ENCODE measurements around the gene HSD17B2. TPM values are rescaled to one million over a fixed set of nuclear protein-coding genes. Genes with fewer than 3 reads are reported as not detected.

Gene HSD17B2
- total RNA-seq, 1 donor from 2014 or later = 0.47 TPM

DNA sequence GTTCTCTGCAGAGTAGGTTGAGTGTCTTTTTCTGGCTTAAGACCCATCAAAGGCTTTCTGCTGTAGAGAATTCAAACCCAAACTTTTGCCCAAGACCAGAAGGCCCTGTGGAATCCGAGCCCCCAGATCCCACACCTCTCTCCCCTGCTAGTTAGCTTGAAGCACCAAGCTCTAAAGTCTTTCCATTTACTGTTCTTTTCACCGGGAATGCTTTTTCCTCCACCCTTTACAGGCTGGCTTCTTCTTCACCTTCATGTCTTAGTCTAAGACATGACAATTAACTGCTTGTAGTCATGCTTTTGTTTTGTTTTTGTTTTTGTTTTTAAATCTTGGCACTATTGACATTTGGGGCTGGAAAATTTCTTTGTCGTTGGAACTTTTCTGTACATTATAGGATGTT, 15.5 kb downstream of the HSD17B2 start:
- no peak for DNase-seq

DNA sequence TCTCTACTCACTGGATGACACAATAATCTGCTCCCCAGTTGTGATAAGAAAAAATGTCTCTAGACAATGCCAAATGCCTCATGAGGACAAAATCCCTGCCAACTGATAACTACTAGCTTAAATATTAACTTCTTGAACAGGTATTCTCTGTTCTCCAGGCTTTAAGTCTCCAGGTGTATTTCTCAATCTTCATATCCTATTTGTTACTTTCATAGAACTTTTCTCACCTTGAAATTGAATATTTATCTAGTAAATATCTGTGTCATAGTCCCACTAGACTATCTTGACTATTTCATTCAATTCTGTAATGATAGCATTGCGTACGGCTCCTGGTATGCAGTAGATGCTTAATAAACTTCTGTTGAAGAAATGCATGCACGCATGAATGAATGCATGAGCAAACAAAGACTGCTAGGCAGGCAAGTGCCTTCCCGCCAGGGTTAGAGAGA, 15.9 kb downstream of the HSD17B2 start:
- DNase-seq = no peak

DNA sequence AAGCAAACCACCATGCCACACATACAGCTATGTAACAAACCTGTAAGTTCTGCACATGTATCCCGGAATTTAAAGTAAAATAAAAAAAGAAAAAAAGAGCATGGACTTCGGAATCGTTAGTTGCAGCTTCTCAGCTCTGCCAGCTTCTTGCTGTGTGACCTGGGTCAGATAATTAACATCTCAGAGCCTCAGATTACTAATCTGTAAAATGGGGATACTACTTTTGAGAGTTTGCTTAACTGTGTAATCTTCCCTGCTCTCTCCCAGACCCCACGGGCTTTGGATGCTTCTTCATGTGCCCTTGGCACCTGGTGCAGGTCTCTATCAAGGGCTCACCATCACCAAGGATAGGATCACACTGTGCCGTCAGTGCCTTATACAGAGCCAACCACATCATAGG, 16.6 kb downstream of the HSD17B2 start:
- DNase-seq = no peak

DNA sequence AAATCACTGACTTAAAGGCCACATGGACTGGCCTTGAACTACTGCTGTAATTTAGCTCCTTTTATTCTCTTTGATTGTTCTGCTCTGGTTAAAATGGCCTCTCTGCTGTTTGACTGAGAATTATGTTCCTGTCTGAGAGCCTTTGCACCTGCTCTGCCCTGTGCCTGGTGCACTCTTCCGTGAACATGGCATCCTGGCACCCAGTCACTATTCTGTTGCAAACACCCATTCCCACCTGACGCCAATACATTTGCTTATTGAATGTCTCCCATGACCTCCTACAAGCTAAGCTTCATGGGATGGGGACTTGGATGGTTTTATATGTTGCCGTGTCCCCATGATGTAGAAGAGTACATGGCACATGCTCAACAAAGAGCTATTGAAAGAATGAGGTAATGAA, 20.1 kb downstream of the HSD17B2 start:
- DNase-seq = no peak

DNA sequence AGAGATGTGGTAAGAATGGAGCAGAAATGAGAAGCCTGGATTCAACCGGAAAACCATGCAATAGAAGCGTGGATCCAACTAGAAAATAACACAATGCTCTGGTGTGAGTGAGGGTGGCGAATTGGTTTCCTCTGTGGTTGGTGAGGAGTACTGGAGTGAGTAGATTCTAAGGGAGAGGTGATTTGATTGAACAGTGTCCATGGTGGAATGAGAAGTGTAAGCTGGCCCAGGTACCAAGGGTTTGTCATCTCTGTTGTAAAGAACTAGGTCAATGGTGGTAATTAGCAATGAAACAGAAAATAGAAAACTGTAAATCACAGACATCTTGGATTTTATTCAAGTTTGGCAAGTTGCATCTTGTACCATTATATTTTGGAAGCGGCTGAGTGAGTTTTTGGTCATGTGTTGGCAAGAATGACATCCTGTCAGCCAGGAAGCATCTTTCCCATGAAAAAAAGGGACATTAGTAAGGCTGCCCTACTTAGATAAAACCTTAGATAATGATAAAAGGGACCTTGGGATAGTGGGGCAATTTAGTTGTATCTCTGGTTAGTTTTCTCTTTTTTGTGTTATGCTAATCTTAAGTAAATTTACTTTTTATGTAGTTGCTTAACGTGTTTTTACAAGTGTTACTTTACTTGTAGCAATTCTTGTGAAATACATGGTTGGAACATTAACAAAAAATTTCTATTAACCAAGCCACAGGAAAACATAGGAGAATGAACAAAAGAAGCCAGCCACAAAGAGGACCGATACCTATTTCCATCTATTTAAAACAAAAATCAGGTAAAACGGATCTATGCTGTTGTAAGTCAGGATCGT, 20.9 kb downstream of the HSD17B2 start:
- DNase-seq = no peak

DNA sequence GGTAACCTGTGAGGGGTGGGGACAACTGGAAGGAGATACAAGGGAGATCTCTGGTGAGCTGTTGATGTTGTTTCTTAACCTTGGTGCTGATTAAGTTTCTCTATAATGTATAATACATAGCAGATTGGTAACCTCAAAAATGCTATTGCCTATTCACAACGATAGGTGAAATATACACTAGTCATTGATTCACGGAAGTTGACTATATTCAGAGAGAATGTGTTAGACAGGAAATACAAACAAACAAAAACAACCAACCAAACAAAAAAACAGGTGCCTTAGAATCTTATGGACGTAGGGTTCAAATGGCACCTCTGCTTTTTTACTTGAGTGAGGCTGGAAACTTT, 21.5 kb downstream of the HSD17B2 start:
- DNase-seq = no peak

DNA sequence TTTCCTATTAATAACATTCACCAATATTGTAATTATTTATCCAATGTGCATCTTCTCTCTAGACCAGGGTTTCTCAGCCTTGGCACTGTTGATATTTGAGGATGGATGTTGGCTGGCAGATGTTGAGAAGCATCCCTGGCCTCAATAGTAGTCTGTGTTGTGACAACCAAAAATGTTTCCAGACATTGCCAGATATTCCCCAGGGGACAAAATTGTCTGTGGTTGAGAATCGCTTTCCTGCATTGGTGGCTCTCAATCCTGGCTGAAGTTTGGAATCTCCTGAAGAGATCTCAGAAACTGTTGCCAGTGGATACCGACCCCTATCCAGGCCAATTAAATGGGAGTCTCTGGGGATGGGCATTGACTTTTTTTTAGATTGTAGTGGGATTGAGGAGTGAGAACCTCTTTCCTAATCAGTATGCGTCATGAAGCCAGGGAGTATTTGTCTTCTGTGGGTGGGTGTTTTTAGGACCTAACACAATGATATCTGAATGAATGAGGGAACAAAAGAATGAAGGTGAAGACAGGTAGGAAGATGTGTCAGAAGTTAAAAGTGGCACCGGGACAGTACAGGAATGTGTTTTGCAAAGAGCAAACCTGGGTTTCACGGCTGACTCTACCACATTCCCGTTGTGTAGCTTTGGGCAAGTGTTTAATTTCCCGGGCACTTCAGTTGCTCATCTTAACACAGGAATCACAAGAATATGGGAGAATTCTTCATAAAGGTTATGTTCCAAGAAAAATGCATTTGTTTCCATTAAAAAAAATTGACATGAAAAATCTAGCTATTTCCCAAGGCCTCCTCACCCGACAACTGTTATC, 24.3 kb downstream of the HSD17B2 start:
- no peak for DNase-seq

DNA sequence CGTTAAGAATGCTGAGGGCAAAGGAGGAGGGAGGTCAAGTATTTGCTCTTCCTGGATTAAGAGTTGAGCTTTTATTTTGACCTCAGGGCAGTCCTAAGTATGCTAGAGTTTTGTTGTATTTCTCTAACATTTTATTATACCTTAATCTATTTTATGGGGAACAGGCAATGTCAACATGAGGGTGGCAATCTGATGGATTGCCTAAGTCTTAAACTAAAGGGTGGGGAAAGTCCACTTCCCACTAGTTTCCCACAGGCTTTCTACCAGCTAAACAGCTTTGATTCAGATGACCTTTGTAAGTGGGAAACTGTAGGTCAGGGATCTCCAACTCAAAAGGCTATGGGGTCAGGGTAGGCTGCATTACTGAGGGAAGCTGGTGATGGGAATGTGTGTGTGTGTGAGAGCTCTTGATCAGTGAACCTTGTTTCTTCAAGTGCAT, 24.9 kb downstream of the HSD17B2 start:
- no peak for DNase-seq

DNA sequence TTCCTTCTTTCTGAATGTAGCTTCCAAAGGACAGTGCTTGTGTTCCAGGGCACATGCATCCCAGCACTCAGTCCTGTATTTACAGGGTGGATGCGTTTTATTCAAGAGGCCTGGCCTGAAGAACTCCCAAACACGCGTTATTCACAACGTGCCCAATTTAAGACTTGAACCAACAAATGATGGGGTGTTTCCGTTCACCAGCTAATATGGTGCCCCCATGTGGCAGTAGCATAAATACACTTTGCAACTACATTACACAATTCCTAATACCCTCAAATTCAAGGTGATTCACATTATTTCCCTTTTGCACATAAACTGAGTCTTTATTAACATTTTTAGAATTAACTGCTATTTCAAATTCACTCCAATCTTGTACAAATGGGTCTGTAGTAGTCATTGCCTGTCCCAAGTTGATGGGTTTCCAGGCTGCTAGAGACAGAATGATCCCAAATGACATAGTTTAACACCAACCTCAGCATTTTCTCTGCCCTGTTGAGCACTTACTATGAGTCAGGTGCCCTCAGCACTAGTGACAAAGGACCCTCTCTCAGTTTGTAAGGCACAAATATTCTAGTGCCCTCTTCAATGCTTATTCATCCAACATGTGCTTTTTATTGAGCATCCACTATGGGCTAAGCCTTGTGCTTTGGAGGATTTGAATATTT, 26.9 kb downstream of the HSD17B2 start:
- no peak for DNase-seq

DNA sequence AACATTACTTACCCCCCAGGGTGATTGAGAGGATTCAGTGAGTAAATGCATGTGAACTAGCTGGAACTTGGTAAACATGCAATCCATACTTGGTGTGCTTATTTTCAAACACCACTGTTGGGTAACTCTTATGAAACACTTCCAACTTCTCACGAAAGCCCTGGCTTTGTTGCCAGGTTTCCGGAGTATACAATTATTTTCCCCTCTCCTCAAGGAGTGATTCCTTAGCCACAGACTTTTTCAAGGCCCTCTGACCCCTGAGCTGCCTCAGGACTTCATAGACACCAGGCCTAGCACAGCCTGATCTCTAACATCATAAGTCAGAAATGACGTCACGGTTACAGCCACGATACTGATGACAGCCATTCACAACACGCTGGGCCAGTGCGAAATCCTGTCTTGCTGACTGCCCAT, 27.6 kb downstream of the HSD17B2 start:
- DNase-seq = no peak

DNA sequence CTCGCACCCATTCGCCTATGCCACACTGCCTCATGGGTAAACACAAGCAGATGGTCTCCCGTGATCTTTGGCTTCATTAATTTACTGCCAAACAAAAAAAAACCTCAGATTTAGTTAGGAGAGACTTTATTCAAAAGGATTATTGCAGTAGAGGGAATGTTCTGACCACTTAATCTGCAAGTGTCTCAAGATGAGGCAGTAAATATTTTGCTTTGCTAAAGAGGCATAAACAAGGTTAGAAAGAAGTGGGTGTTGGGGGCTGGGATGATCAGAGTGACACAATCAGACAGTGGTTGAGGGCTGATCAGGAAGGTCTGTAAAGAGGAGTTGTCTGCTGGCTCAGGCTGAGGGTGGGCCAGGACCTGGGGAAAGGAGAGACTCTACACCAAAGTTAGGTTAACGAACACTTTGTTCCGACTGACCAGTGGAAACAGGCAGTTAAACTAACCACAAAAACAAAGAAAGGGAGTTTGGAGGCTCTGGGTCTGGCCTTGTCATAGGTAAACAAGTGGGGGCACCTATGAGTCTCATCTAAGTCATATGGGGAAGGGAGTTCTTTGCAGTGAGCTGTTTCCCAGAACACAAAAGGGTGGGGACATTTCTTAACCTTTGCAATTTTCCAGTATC, 28.5 kb downstream of the HSD17B2 start:
- no peak for DNase-seq

DNA sequence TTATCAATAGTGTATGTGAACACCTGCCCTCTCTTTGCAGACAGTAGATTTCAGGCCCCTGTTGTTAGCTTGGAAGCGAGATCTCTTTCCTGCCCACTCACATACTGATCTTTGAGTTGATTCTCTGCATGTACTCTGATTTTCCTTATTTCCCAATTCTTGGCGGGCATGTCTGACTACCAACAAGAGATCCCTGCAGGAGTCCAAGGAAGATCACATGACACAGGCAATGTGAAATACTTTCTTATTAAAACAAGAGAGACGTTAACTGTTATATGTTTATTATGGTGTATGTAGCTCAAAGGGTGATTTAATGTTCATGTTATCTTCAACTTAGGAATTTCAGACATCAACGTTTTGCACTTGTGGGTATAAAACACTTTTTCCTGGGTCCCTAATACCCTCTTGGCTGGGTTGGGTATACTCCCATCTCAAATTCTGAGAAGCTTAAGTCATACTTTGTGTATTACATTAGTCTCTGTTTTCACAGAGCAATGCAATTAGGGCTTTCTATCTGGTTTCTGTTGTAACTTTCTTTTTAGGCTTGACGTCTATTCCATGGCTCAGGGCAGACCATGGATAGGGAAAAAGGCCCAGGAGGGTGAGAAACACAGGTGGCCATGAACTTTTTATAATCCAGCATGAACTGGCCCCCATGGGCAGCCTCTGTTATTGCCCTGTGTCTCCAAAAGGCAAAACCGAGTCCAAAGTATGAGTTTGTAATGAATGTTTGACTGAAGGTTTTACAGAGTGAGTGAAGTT, 32.2 kb downstream of the HSD17B2 start:
- no peak for DNase-seq

DNA sequence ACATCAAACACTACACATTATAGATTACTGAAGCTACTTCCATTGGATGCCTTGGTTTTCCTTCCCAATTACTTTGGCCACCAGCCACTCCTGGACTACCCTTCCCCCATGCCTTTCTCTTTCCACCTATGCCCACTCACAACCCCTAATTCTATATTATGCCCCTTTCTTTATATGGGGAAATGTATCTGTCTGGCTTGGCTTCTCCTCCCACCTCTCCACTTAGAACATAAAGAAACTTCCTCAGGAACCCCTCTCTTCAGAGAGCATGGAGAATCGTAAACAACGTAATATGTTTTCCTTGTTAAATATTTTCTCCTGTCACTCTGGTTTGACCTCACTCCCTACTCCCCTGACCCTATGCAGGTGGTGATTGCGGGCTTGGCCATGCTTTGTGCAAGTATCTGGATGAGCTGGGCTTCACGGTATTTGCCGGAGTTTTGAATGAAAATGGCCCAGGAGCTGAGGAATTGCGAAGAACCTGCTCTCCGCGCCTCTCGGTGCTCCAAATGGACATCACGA, 32.8 kb downstream of the HSD17B2 start:
- DNase-seq = no peak

DNA sequence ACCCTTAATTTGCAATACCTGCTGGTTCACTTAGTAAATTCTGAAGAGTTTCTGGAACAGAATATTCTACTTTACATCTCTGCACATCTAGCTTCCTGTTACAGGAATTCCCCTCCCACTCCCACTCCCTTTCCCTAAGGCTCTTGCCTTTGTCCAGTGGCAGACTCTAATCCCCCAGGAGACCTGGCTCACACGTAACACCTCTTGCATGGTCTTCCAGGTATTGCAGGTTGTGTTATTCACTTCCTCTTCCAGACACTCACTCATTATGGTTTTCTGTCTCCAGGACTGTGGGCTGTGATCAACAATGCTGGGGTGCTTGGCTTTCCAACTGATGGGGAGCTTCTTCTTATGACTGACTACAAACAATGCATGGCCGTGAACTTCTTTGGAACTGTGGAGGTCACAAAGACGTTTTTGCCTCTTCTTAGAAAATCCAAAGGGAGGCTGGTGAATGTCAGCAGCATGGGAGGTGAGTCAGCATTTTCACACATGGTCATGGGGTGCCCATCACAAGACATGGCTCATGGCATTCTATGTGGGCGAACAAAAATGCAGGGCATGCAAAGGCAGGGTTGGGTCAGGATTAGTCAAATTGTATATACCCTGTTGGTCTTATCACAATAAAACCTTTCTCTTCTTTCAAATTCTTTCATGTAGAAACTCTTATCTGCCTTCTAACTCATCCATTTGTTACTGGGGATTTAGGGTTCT, 35.8 kb downstream of the HSD17B2 start:
- DNase-seq = no peak

DNA sequence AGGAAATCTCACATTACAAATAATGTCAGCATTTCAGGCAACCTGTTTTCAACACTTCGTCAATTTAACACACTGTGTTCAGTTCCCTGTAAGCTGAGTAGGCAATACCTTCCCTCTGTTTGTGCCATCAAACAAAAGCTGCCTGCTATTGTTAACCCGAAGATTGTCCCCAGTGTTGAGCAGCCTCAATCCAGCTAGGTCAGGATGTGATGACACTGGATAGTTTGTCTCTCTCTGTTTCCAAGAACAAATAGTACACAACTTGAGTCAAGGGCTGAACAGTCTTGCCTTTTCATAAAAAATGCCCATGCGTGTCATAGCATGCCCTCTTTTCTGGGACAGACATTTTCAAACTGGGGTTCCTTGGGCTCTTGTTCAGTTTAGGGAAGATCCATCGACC, 36.4 kb downstream of the HSD17B2 start:
- no peak for DNase-seq

DNA sequence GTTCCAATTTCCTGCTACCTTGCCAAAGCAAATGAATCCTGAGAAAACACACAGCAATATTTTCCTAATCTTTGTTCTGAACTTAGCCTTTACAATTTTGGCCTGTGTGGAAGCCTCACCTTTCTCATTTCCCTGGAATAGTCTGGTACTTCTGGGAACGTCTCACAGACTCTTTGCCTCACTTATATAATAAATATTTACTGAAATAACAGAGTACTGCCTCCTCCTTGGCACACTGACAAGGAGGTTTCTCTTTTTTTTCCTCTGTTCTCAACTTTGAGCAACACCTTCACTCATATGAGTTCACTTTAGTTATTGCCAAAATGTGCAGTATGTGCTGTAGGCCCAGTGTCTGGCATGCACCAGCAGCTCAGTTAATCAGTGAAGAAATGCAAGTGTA, 37.3 kb downstream of the HSD17B2 start:
- DNase-seq = no peak

DNA sequence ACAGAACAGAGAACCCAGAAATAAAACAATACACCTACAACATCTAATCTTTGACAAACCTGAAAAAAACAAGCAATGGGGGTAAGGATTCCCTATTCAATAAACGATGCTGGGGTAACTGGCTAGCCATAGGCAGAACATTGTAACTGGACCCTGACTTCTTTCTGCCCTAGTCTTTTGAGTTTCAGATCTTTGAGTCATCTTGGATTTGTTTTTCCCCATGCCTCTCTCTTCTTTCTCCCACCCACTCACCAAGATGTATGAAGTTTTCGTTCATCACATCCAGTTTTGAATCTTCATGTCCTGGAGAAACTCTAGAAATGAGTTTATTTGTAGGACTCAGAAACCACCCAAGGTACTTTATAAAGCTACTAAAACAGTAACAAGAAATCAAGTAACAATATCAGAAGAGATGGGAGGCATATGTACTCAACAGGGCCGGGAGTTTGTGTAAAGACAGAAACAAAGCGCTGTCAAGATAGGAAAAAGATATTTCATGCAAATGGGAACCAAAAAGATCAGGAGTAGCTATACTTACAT, 39.0 kb downstream of the HSD17B2 start:
- no peak for DNase-seq

DNA sequence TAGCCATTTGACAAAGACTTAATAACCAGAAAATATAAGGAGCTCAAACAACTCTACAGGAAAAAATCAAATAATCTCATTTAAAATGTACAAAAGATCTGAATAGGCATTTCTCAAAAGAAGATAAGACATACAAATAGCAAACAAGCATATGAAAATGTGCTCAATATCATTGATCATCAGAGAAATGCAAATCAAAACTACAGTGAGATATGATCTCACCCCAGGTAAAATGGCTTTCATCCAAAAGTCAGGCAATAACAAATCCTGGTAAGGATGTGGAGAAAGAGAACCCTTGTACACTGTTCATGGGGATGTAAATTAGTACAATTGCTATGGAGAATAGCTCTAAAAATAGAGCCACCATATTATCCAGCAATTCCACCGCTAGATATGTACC, 43.1 kb downstream of the HSD17B2 start:
- no peak for DNase-seq

DNA sequence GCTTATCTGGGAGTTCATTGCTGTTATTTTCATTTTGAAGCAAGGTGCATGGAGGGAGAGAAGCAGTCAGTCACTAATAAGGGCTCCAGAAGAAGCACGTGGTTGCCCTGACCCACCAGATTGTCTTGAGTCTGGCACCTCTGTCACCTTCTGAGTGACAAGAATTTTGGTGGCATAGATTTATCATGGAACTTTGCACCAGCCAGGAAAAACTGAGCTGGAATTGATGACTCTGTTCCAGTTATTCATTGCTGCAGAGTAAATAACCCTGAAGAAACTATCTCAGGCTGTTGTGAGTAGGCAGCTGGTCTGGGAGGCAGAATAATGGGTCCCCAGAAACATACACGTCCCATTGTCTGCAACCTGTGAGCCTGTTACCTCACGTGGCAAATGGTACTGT, 44.8 kb downstream of the HSD17B2 start:
- DNase-seq = no peak

DNA sequence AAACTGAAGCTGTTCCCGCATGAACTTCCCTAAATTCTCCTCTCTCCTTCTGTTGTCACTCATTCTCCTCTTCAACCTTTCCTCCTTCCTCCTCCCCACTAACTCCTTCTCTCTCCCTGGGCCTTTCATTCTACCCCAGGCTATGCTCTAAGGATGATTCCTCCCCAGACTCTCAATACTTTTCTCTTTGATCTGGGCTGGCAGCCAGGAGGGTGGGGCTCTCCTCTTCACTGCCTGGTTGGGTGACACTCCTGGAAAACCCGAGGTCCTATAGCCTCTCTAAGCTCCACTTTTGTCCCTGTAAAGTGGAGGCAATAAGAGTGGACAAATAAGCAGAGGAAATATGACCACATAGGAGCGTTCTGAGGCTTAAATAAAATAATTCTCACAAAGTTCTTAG, 46.2 kb downstream of the HSD17B2 start:
- DNase-seq = no peak

DNA sequence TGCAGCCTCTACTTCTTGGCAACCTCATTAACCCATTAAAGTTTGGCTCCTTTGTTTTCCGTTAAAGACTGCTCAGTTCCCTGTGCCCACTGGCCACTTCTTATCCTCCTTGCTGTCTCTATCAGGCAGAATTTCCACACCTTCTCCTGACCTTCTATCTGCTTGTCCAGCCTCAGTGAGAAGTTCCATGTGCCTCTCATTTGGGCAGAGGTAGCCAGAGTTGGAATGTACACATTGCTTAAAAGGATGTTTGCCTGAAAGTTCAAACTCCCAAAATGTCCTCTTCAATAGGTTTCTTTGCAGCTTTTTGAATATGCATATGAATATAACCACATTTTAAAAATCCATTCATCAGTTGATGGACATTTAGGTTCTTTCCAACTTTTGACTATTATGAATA, 47.0 kb downstream of the HSD17B2 start:
- DNase-seq = no peak

Measured in occipital lobe (tissue), 2 donors.